DLD1 (cell line): ENCODE results near the gene MIAT.

Source experiments
- in situ Hi-C: cut with HindIII; loops from 2 replicates; pipeline ENCODE4 v1.10.0; 2017; ENCODE audit warnings: low sequenced_read_pairs

The MIAT gene

DNA sequence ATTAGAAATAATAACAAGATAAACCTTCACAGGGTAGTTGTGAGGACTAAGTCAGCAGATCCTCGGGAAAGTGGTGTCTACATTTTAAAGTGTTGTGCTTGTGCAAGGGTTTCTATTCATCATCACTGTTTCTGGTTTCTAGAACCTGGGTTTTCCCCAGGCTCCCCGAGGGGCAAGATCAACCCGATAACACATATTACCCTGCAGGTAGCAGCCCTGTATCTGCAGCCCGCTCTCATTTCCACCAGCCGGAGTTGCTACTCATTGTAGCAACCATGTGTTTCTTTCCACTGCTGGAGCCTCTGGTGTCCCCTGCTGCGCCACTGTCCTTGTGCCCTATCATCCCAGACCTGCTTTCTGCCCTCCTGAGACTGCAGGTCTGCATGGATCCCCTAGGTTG is 67.0 kb downstream of the MIAT start:
- in situ Hi-C loops = no loop called here

- in situ Hi-C loops = no loop called here
These were observed 67.8 kb downstream of the MIAT start for GRCh38 chr22:26725012-26725676.
